Kidney capillary endothelial cell (primary cell): ENCODE measurements around the gene FNDC10.

Experiments used
- DNase-seq: peaks from one replicate; pipeline ENCODE4 v3.0.0-alpha.2; 2018; ENCODE audit warnings: low spot score

The FNDC10 gene

DNA sequence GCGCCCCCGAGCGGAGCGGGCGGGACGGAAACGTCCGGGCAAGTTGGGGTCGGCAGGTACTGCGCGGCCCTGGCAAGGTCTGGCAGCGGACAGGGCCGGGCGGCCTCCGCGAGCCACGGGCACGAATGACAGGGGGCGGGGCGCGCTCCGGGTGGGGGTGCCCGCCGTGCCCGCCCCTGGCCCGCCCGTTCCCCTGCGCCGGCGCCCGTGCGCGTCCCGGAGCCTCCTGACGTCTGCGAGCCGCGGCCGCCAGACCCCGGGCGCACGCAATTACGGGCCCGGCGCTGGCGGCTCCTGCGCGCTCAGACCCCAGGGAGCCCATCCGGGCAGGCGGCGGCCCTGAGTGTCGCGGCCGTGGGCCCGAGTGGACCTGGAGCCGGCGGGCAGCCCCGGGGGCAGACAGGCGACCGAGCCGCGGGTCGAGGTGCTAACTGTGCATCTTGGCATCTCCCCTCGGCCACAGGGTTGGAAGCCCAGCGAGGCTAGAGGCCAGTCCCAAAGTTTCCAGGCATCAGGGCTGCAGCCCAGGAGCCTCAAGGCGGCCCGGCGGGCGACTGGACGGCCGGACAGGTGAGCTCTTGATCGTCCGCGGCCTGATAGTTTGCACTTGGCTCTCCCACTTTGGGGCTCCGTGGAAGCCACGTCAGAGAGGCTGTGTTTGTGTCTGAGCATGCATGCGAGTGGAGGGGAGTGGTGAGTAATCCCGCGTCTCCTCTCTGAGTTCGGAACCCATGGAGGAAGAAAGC is 16.3 kb upstream of the FNDC10 start:
- no peak for DNase-seq

GRCh38 chr1:1615256-1616044 is 15.5 kb upstream of the FNDC10 start, which contains the start of gene MIB2:
MIB2 (plus strand) TSS chr1:1615500; CDS start chr1:1623453, 7,953 bp downstream.
- DNase-seq = peak; percentile 93

DNA sequence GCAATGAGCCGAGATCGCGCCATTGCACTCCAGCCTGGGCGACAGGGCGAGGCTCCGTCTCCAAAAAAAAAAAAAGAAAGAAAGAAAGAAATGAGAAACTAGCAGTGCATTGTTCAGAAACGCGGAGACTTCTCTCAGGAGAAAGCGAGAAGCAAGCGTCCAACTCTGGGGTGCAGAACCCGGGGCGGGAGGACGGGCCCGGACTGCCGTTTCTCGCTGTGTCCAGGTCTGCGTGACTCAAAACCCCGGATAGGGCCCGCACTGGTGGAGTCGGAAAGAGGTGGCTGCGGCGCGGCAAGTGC is 15.0 kb upstream of the FNDC10 start:
- DNase-seq = no peak

- no peak for DNase-seq
Measured at GRCh38 chr1:1614204-1614953, 14.4 kb upstream of the FNDC10 start.

DNA sequence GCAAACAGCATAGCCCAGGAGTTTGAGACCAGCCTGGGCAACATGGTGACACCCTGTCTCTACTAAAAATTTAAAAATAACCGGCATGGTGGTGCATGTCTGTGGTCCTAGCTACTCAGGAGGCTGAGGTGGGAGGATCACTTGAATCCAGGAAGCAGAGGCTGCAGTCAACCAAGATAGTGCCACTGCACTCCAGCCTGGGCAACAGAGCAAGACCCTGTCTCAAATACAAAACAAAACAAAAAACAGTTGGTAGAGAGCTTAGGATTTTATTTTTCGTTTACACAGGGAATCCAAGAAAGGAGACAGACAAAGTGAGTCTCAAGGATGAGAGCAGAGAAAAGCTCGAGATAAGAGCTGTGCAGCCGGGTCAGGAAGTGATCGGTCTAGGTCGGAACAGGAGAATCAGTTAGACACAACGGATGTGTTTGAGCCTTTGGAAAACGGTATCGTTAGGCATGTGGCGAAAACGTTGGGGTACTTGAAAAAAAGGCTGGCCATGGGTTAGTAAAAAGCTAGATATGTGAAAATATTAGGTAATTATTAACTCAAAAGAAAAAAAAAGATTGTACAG is 13.7 kb upstream of the FNDC10 start:
- no peak for DNase-seq

DNA sequence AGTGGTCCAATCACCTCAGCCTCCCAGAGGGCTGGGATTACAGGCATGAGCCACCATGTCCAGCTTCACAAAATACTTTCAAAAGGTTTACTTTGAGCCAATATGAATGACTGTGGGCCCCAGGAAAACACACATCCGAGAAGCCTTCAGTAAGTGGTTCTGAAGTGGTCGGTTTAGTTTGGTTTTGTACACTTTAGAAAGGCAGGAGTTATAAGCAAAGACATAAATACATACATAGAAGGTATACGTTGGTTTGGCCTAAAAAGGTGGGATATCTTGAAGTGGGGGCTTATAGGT is 12.1 kb upstream of the FNDC10 start:
- DNase-seq = no peak

DNA sequence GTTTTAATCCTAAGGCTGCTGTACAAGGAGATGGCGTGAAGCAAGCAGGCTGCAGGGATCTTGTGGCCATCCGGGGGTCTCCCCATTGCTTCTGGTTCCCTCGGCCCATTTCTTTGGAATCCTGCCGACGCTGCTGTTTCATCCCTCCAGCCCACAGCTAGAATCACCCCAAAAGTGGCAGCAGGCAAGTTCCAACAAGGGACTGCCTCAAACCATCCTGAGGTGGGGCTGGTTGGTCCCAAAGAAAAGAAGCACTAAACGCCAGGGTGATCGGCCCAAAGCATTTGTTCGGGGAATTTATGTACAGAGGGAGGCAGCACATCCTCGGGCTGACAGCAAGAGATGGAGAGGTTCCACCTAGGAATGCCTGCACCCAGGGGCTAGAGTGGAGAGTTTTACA is 10.9 kb upstream of the FNDC10 start:
- DNase-seq = no peak

- DNase-seq = no peak
Measured at GRCh38 chr1:1609822-1610485, 10.0 kb upstream of the FNDC10 start.

DNA sequence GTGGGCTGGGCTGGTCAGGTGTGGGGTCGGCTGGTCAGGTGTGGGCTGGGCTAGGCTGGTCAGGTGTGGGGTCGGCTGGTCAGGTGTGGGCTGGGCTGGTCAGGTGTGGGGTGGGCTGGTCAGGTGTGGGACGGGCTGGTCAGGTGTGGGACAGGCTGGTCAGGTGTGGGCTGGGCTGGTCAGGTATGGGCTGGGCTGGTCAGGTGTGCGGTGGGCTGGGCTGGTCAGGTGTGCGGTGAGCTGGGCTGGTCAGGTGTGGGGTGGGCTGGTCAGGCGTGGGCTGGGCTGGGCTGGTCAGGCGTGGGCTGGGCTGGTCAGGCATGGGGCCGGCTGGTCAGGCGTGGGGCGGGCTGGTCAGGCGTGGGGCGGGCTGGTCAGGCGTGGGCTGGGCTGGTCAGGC is 6.3 kb upstream of the FNDC10 start:
- DNase-seq = no peak

DNA sequence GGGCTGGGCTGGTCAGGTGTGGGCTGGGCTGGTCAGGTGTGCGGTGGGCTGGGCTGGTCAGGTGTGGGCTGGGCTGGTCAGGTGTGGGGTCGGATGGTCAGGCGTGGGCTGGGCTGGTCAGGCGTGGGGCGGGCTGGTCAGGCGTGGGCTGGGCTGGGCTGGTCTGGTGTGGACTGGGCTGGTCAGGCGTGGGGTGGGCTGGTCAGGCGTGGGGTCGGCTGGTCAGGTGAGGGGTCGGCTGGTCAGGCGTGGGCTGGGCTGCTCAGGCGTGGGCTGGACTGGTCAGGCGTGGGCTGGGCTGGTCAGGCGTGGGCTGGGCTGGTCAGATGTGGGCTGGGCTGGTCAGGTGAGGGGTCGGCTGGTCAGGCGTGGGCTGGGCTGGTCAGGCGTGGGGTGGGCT is 5.8 kb upstream of the FNDC10 start:
- no peak for DNase-seq

- no peak for DNase-seq
Measured at GRCh38 chr1:1605034-1605591, 5.2 kb upstream of the FNDC10 start.

DNA sequence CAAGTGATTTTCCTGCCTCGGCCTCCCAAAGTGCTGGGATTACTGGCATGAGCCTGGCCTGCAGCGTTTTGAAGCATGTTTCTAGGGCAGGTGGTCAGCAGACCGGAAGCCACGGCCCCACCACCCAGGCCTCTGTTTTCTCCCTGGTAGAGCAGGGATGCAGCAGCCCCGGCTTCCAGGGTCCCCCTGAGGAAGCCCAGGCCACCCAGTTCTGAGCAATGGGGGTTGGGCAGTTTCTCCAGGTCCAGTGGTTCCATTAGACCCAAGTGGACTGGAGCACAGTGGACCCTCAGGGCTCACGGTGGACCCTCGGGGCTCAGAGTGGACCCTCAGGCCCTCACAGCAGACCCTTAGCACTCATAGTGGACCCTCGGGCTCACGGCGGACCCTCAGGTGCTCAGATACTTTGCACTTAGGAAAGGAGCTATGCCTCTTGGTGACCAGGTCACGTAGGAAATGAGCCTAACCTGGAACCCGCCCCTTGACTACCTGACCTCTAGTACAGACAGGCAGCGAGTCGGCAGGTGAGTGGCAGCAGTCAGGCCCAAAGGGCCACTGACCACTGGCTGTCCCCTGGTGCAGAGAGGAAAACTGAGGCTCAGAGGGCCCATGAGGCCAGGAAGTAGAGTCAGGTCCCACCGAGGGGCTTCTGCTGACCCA is 4.6 kb upstream of the FNDC10 start:
- no peak for DNase-seq

- DNase-seq = no peak
Measured at GRCh38 chr1:1603671-1604373, 3.9 kb upstream of the FNDC10 start.

DNA sequence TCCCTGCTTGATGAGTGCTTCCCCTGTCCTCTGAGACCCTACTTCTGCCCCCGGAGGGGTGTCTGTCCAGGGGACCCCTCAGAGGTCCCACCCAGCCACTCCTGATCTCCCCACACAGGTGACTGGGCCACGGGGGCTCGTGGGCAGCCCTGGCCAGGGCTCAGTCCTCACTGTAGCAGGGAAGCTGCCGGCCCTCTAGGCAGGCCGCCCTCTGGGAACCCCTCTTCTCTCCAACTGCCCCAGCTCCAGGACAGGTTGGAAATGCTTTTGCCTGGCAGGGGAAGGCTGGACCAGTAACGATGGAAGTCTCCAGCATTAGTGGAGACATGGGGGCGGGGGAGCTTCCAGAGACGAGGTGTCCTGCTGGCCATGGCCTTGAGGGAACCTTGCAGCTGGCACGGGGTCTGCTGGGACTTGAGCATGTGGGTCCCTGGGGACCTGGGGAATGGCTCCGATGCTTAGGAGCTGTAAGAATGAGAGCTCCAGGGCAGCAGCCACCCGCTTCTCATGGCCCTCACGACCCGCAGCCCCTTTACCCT is 3.1 kb upstream of the FNDC10 start:
- no peak for DNase-seq

DNA sequence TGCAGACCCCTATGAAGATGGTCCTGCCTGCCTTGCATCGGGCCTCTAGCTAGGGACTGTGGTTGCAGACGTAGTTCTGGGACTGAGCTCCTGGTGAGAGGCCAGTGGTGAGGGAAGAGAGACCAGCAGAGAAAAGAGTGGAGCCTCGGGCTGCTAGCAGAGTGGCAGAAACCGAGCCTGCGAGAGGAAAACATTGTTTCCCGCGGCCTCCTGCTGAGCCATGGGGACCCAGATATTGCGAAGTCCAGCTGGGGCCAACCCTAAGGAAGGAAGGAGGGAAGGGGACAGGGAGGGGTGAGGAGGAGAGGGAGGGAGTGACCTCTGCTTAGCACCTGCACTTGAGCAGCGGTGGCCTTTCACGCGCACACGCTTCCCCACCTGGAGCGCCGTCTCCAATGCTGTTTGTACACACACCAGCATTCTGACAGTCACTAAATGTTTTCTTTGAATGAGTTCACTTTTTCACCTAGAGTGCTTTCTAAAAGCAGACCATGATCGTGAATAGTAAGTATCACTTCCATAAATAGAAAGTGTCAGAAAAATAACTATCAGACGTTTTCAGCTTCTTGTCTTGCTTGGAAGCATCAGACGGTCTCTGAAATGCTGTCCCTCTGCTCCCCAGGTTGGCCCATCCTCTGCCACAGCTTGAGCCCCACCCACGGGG is 2.5 kb upstream of the FNDC10 start:
- DNase-seq = no peak

DNA sequence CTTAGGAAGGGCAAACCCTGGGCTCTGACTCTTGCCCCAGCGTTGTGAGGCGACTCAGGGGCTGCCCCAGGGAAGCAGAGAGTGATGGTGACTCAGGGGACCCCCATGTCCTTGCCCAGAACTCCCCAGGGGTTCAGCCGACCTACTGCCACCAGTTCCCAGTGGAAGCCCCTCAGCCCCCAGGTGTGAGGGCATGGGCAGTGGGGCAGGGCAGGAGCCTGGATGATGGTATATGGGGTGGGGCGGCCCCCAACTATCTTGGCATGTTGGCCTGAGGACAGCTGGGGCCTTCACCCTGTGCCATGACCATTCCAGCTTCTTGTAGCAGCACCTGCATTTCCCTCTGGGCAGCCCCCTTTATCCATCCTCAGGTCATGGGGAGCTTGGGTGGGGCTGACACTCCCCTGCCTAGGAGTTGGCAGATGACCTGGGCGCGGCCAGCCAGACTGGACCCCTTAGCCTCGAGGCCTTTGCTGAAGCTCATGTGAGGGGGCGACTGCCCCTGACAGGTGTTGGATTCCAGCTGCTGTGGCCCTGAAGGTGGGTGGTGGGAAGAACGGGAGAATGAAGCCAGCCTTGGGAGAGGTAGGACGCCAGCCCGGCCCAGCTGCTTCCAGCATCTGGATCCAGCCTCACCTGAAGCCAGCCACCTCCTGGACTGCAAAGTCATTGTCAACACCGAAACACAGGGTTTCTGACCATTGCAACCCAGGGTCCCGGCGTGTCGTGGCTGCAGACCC is 1.8 kb upstream of the FNDC10 start:
- DNase-seq = no peak

GRCh38 chr1:1600861-1601563 is 1.1 kb upstream of the FNDC10 start:
- no peak for DNase-seq
